Duodenal mucosa (tissue), 2 donors: ENCODE results near the gene FBXO31.

Experiments used
- H3K27ac ChIP-seq: one replicate; pipeline ENCODE4 v1.7.0; 2013; ENCODE audit warnings: low read depth, low read length
- H3K27me3 ChIP-seq, 2 donors: one replicate each; pipeline ENCODE4 v1.7.0; 2013; ENCODE audit warnings: low read length in 2 of 2, control low read depth in 1 of 2; ENCODE audit not compliant: insufficient read depth in 2 of 2, control insufficient read depth in 1 of 2
- H3K36me3 ChIP-seq, 2 donors: one replicate each; pipeline ENCODE4 v1.7.0; 2013; ENCODE audit warnings: low read length in 2 of 2, control low read depth in 1 of 2; ENCODE audit not compliant: insufficient read depth in 2 of 2, control insufficient read depth in 1 of 2
- H3K4me1 ChIP-seq, 2 donors: one replicate each; pipeline ENCODE4 v1.7.0; 2013; ENCODE audit warnings: low read length in 2 of 2, control low read depth in 1 of 2; ENCODE audit not compliant: insufficient read depth in 2 of 2, control insufficient read depth in 1 of 2
- H3K4me3 ChIP-seq, 2 donors: one replicate each; pipeline ENCODE4 v1.7.0; 2013; ENCODE audit warnings: low read length in 2 of 2, low read depth in 1 of 2
- H3K9ac ChIP-seq, 2 donors: one replicate each; pipeline ENCODE4 v1.7.0; 2013; ENCODE audit warnings: low read length in 2 of 2, low read depth in 1 of 2
- H3K9me3 ChIP-seq, 2 donors: one replicate each; pipeline ENCODE4 v1.7.0; 2013; ENCODE audit warnings: low read length in 2 of 2, control low read depth in 1 of 2; ENCODE audit not compliant: control insufficient read depth in 1 of 2

The FBXO31 gene

DNA sequence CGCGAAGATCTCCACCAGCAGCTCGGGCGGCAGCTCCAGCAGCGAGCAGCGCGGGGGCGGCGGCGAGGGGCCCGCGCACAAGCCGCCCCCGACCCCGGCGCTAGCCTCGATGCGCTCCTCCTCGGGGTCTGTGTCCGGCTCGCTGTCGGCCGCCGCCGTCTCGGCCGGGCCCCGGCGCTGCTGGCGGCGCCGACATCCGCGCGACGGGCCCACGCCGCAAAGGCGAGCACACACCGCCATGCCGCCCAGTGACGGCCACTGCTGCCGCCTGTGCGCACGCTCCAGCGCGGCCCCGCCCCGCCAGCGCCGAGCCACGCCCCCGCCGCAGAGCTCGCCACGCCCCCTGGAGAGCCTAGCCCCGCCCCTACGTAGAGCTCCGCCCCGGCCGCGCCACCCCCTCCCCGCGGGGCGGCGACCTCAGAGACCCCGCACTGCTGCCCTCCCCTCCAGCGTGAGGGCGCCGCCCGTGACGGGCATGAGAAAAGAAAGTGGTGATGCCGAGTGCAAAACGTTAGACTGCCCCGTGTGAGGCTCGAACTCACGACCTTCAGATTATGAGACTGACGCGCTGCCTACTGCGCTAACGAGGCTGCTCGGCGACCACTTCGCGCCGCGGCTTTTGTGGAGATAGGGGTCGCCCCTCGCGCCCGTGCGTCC is at the start of gene FBXO31:
Gene FBXO31 (minus strand): TSS at position 272 of the 657 bp plus-strand sequence. CDS start 32 bp downstream, at position 240.
- Histone ChIP-seq H3K9me3 (no peaks in the 10 kb centered on the region), H3K9ac (peak within 1 kb of the TSS; percentile 75 to 80), H3K27ac (peak within 1 kb of the TSS; percentile 88), H3K4me3 (peak within 1 kb of the TSS; percentile 71 to 86), H3K36me3 (no peaks in the 10 kb centered on the region), H3K4me1 (peaks cover 40 to 48% of the 10 kb centered on the region in 2 donors), H3K27me3 (no peaks in the 10 kb centered on the region)

DNA sequence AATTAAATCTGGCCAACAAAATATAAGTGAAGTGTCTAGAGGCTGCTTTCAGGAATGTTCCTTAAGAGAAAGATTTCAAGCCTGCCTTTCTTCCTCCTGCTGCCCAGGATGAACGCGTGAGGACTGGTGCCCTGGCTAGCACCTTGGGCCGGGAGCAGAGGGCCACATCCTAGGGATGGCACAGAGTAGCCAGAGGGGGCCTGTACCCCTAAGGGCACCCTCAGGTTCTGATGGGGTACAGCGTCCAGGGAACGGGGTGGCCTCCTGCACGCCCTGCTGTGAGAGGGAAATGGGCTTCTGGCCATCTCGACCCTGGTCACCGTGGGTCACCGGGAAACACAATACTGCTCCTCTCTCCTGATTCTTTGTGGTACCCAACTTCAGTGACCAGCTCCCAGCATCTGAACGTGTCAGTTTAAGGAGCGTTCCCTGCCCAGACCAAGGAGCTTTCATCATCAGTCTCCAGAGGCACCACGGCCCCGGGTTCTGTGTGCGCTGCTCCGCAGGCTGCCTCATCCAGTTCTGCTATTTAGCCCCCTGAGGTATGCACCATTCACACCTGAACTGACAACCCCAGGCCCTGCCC is 48.8 kb upstream of the FBXO31 start:
- H3K4me3 ChIP-seq: no peak overlapping the region
- H3K27me3 ChIP-seq: no peaks in the 10 kb centered on the region
- peaks cover 0 to 13% of the 10 kb centered on the region in 2 donors for H3K4me1 ChIP-seq
- peaks cover 11 to 29% of the 10 kb centered on the region in 2 donors for H3K36me3 ChIP-seq
- no peak overlapping the region for H3K9ac ChIP-seq
- no peaks in the 10 kb centered on the region for H3K9me3 ChIP-seq
- no peak overlapping the region for H3K27ac ChIP-seq

DNA sequence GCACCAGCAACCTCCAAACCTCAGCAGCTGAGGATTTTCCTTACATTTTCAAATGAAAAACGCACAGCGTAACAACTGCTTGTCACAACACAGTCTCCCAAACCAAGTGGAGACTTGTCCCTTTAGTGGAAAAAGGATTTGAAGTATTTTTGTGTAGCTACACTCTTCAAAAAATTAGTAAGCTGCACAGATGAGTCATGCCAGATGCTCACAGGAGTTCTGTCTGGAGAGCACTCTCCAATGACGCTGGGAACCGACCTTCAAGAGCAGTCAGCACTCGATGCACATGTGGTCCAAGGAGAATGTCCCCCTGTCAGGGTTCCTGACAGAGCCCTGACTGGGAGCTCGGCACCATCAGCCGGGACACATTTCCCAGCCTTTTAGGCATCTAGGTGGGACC is 48.4 kb upstream of the FBXO31 start:
- Histone ChIP-seq H3K4me3 (no peak overlapping the region), H3K27ac (no peak overlapping the region), H3K36me3 (peaks cover 11 to 29% of the 10 kb centered on the region in 2 donors), H3K4me1 (peaks cover 0 to 13% of the 10 kb centered on the region in 2 donors), H3K9me3 (no peaks in the 10 kb centered on the region), H3K9ac (no peak overlapping the region), H3K27me3 (no peaks in the 10 kb centered on the region)

DNA sequence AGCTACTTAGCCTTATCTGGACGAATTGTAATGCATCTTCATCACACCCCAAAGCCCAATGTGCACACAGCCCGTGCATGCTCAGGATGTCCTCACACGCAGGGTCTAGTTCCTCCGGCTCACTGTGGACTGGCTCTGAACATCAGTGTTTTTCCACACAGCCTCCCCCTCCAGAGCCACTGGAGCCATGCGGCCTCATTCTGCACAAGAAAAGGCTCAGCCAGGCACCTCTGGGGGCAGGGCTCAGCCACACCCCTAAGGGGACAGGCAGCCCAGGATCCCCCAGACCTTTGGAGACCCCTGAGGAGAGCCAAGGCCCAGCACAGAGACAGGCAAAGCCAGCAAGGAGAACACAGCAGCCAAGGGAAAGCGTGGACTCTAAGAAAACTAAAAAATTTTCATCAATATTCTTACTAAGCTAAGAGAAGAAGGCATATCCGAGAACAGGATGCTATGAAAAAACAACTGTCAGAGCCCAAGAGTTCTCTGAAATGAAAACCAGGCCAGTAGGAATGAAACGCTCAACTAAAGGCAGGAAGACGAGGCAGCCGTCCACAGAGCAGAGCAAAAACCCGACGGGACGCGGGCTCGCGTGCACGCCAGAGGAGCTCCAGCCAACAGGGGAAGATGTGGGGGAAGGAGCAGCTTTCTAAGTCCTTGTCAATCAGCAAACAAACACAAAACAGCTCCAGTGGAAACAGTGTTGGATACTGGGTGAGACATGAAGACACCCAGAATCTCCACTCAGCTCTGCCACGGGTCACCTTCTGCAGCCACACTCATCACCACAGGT is 43.0 kb upstream of the FBXO31 start:
- Histone ChIP-seq H3K9me3 (no peaks in the 10 kb centered on the region), H3K36me3 (peaks cover 15 to 62% of the 10 kb centered on the region in 2 donors), H3K9ac (no peak overlapping the region), H3K4me1 (no peaks in the 10 kb centered on the region), H3K27ac (no peak overlapping the region), H3K4me3 (no peak overlapping the region), H3K27me3 (no peaks in the 10 kb centered on the region)

GRCh38 chr16:87425941-87426340 is 42.4 kb upstream of the FBXO31 start:
- Histone ChIP-seq H3K4me3 (no peak overlapping the region), H3K4me1 (no peaks in the 10 kb centered on the region), H3K27me3 (no peaks in the 10 kb centered on the region), H3K9ac (no peak overlapping the region), H3K27ac (no peak overlapping the region), H3K36me3 (peaks cover 15 to 66% of the 10 kb centered on the region in 2 donors), H3K9me3 (no peaks in the 10 kb centered on the region)

- H3K27ac ChIP-seq: no peak overlapping the region
- no peak overlapping the region for H3K9ac ChIP-seq
- H3K4me3 ChIP-seq: no peak overlapping the region
- peaks cover 13 to 72% of the 10 kb centered on the region in 2 donors for H3K36me3 ChIP-seq
- H3K4me1 ChIP-seq: no peaks in the 10 kb centered on the region
- H3K27me3 ChIP-seq: no peaks in the 10 kb centered on the region
- no peaks in the 10 kb centered on the region for H3K9me3 ChIP-seq
These were observed 40.7 kb upstream of the FBXO31 start for GRCh38 chr16:87424266-87424665.

DNA sequence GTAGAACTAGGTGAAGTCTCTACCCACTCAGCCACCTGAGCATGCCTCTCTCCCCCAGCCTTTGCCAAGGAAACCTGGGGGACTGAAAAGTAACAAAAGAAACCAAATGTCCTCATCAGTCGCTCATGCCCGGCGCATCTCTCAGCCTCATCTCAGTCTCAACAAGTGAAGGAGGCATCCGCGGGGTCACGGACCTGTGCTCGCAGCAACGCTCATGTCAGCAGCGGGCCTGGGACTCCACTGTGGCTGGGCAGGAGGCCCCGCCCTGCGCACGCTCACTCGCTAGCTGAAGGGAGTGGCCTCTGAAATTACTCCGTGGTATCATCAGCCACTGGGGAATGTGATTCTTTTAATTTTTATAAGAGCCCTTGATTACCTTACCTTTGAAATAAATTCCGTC is 39.9 kb upstream of the FBXO31 start:
- Histone ChIP-seq H3K27ac (no peak overlapping the region), H3K4me3 (no peak overlapping the region), H3K36me3 (peaks cover 8 to 65% of the 10 kb centered on the region in 2 donors), H3K27me3 (no peaks in the 10 kb centered on the region), H3K9me3 (no peaks in the 10 kb centered on the region), H3K9ac (no peak overlapping the region), H3K4me1 (no peaks in the 10 kb centered on the region)

DNA sequence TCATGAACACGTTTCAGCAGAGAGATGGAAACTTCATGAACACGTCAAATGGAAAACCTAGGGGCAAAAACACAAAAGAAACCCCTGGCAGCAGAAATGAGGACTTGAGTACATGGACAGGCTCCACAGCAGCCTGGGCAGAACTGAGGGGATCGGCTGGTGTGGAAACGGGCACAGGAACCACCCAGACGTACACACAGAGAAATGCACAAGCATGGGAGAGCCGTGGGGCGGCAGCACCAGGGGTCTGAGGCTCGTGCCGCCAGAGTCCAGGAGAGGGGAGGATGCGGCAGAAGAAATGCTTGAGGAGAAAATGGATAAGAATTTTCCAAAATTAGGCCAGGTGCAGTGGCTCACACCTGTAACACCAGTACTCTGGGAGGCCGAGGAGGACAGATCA is 38.5 kb upstream of the FBXO31 start:
- H3K4me3 ChIP-seq: no peak overlapping the region
- H3K9ac ChIP-seq: no peak overlapping the region
- H3K9me3 ChIP-seq: no peaks in the 10 kb centered on the region
- peaks cover 19 to 78% of the 10 kb centered on the region in 2 donors for H3K36me3 ChIP-seq
- no peaks in the 10 kb centered on the region for H3K4me1 ChIP-seq
- H3K27me3 ChIP-seq: no peaks in the 10 kb centered on the region
- no peak overlapping the region for H3K27ac ChIP-seq

DNA sequence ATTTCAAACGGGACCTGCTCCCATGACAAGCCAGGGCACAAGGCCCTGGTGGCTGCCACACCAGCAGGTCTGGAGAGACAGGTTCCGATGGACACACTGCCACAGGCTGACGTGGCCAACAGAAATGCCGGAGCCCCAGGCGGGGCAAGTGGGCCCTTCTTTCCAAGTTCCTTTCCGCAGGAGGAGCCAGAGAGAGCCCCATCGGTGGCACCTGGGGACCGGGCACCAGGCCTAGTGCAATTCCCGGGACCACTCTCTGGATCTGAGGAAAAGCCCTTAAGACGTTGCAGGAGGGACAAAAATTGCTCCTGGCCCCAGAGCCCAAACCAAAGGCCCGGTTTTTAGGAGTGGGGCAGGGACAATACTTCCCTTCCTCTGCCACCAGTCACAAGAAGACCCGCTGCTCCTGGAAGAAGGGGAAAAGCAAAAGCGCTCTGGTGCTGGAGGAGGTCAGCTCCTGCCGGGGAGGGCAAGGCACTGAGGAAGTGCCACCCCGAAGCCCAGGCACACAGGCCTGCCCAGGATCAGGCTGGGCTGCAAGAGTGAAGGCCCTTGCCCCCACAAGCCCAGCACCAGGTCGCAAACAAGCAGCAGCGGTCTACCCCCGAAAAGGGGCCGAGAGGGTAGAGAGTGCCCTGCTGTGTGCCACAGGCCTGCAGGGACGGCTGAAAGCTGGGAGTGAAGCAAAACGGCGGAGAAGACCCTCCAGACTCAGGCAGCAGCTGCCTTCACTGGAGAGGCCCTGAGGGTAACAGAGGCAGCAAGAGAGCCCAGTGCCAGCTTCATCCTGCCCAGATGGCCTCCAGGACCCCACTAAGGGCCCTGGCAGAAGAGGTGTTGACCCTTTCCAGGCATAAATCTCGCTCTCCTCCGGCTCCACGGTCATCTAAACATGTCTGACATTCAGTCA is 37.7 kb upstream of the FBXO31 start:
- Histone ChIP-seq H3K4me1 (no peaks in the 10 kb centered on the region), H3K27ac (no peak overlapping the region), H3K9me3 (no peaks in the 10 kb centered on the region), H3K36me3 (peaks cover 22 to 83% of the 10 kb centered on the region in 2 donors), H3K9ac (no peak overlapping the region), H3K27me3 (no peaks in the 10 kb centered on the region), H3K4me3 (no peak overlapping the region)
